Common myeloid progenitor, CD34-positive (primary cell): ENCODE results near the gene NACC1.

Source experiments
- CTCF ChIA-PET: fragments of 350-600 bp; sonication (Branson Sonifier 250); formaldehyde crosslinking; loops from one replicate; lab custom pipeline; 2021; ENCODE audit warnings: antibody characterized with exemption; lab: Charles Lee
- POLR2A ChIA-PET: fragments of 350-600 bp; sonication (Branson Sonifier 250); formaldehyde crosslinking; loops from one replicate; lab custom pipeline; 2021; ENCODE audit warnings: antibody characterized with exemption; lab: Charles Lee
- DNase-seq, 3 donors: peaks; one replicate each; pipeline versions ENCODE4 v3.0.0 to v3.0.0-alpha.2; 2013
- H3K27ac ChIP-seq, 2 experiments: 1 replicate in 1 of 2; 2 replicates in 1 of 2; pipeline ENCODE4 v1.7.0; 2013; ENCODE audit warnings: inconsistent platforms in 2 of 2, low read length in 2 of 2, mild to moderate bottlenecking in 2 of 2, low read depth in 1 of 2, moderate library complexity in 1 of 2; ENCODE audit not compliant: severe bottlenecking in 2 of 2, insufficient read depth in 1 of 2, poor library complexity in 1 of 2
- H3K27me3 ChIP-seq, 5 experiments: replicated peaks in 2 of 5; 1 replicate in 3 of 5; 2 replicates in 2 of 5; pipeline versions ENCODE4 v1.6.1 to v1.7.0; 2013; ENCODE audit warnings: low read length in 4 of 5, mild to moderate bottlenecking in 2 of 5, moderate library complexity in 2 of 5, inconsistent platforms in 1 of 5; ENCODE audit not compliant: insufficient read depth in 5 of 5, control insufficient read depth in 4 of 5
- H3K36me3 ChIP-seq, 4 experiments: 1 replicate in 2 of 4; 2 replicates in 2 of 4; pipeline versions ENCODE4 v1.6.1 to v1.7.0; 2013; ENCODE audit warnings: low read length in 3 of 4, control low read depth in 1 of 4, mild to moderate bottlenecking in 1 of 4; ENCODE audit not compliant: control insufficient read depth in 4 of 4, insufficient read depth in 4 of 4
- H3K4me1 ChIP-seq, 4 experiments: 1 replicate in 3 of 4; 2 replicates in 1 of 4; pipeline versions ENCODE4 v1.6.1 to v1.7.1; 2013; ENCODE audit warnings: low read length in 3 of 4, mild to moderate bottlenecking in 3 of 4, control low read depth in 1 of 4, inconsistent platforms in 1 of 4, moderate library complexity in 1 of 4; ENCODE audit not compliant: control insufficient read depth in 4 of 4, insufficient read depth in 4 of 4; ENCODE audit errors: control extremely low read depth in 1 of 4
- H3K4me3 ChIP-seq, 7 experiments: 1 replicate in 4 of 7; 2 replicates in 3 of 7; pipeline versions ENCODE4 v1.5.1 to v1.7.0; 2013; ENCODE audit warnings: mild to moderate bottlenecking in 7 of 7, low read length in 6 of 7, moderate library complexity in 6 of 7, inconsistent platforms in 2 of 7, low read depth in 2 of 7, control low read depth in 1 of 7; ENCODE audit not compliant: insufficient read depth in 4 of 7, control insufficient read depth in 1 of 7; ENCODE audit errors: extremely low read depth in 1 of 7
- H3K9me3 ChIP-seq, 5 experiments: 1 replicate in 4 of 5; 2 replicates in 1 of 5; pipeline versions ENCODE4 v1.6.1 to v1.7.1; 2013; ENCODE audit warnings: low read length in 4 of 5, mild to moderate bottlenecking in 2 of 5, inconsistent platforms in 1 of 5, low read depth in 1 of 5, moderate library complexity in 1 of 5; ENCODE audit not compliant: control insufficient read depth in 4 of 5, insufficient read depth in 2 of 5; ENCODE audit errors: control extremely low read depth in 1 of 5
- WGBS: methylation state at CpG from one replicate; pipeline ENCODE4 v1.1.5; 2013; ENCODE audit not compliant: insufficient coverage; 5-methylcytosine and 5-hydroxymethylcytosine counted together

Gene NACC1

DNA sequence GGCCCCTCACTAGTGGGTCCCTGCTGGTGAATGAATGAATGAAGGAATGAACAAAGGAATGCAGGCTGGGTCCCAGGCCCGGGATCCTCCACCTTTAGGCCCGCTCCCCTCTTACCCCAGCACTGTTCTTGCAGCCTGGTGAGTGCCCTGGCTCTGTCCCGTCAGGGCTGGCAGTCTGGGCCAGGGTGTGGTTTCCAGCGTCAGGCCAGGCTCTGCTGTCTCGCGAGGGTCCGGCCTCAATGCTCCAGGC is 15.7 kb upstream of the NACC1 start:
- no peak for DNase-seq
- POLR2A ChIA-PET = interaction anchor here (0.8 to 9.5 kb wide), 4 partner anchors 16 to 165 kb away, joined by 3 to 156 read pairs (median 3); partner anchors contain the start of genes CALR, IER2, NACC1 and STX10
- Histone ChIP-seq H3K36me3 (peaks cover 0 to 32% (median 11%) of the 10 kb centered on the region in 4 experiments), H3K9me3 (no peaks in the 10 kb centered on the region), H3K27me3 (no peaks in the 10 kb centered on the region), H3K4me1 (peaks cover 3 to 73% (median 59%) of the 10 kb centered on the region in 4 experiments), H3K27ac (peak overlapping the region; percentile 80 to 95), H3K4me3 (peak overlapping the region; percentile 79 to 100 (median 94))
- CTCF ChIA-PET = interaction anchor here (1.5 to 1.6 kb wide), 2 partner anchors 53 to 89 kb away, joined by 3 to 6 read pairs; no protein-coding TSS in a partner anchor
- WGBS = 0% methylated on average over 7 of the region's 7 CpGs

DNA sequence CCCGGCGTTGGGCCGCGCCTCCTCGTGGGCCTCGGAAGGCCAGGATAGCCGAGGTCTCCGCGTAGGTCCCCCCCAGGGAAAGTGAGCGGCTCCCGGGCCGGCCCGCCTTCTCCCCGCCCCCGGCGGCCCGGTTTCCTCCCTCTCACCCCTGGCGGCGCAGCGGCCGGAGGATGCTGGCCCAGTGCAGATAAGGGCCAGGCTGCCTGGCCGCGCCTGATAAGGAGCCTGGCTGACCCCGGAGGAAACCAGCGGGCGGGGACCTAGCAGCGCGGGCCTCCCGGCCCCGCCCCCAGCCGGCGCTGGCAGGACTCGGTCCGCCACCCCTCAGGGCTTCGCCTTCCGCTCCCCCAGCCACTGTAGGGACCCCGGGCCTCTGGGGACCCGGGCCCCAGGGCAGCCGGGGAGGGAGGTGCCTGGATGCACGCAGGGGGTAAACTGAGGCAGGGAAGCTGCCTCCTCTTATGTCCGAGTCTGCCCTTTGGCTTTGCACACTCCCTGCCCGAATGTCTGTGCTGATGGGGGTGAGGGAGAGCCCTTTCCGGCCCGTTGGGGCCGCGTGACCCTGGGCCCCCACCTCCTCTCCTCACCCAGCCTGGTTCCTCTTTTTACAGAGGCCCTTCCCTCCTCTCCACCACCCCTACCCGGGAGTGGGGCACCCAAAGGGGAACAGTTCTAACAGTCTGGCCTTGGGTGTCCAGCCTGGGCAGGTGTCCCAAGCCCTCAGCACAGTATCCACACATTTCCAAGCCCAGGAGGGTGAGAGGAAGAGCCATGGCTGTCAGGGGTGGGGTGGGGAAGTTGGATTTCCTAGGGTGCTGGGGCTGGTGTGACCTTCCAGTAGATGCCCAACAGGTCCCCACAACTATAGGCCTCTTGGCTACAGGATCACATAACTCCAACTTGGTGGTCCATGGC is 15.1 kb upstream of the NACC1 start, which contains the start of gene LYL1:
LYL1 (minus strand) TSS at position 193 of the 915 bp plus-strand sequence. CDS start 1,687 bp downstream, outside the sequence.
- no peaks in the 10 kb centered on the region for H3K9me3 ChIP-seq
- H3K4me3 ChIP-seq = peak within 1 kb of the TSS; percentile 79 to 100 (median 94)
- ChIA-PET POLR2A (interaction anchor here (0.8 to 9.5 kb wide), 7 partner anchors 15 to 165 kb away, joined by 3 to 156 read pairs (median 4); partner anchors contain the start of genes CALR, IER2, NACC1 and STX10), CTCF (interaction anchor here (1.3 to 4.2 kb wide), 3 partner anchors 13 to 89 kb away, joined by 3 to 25 read pairs (median 3); partner anchors contain the start of genes IER2, NACC1, STX10 and TRMT1)
- whole genome bisulfite sequencing = 0% methylated on average over 35 of the region's 47 CpGs
- peak; percentile 97 to 98 (median 98) for DNase-seq
- H3K4me1 ChIP-seq = peaks cover 3 to 73% (median 58%) of the 10 kb centered on the region in 4 experiments
- H3K27me3 ChIP-seq = no peaks in the 10 kb centered on the region
- H3K36me3 ChIP-seq = peaks cover 0 to 37% (median 13%) of the 10 kb centered on the region in 4 experiments
- H3K27ac ChIP-seq = peak within 1 kb of the TSS; percentile 90 to 95

DNA sequence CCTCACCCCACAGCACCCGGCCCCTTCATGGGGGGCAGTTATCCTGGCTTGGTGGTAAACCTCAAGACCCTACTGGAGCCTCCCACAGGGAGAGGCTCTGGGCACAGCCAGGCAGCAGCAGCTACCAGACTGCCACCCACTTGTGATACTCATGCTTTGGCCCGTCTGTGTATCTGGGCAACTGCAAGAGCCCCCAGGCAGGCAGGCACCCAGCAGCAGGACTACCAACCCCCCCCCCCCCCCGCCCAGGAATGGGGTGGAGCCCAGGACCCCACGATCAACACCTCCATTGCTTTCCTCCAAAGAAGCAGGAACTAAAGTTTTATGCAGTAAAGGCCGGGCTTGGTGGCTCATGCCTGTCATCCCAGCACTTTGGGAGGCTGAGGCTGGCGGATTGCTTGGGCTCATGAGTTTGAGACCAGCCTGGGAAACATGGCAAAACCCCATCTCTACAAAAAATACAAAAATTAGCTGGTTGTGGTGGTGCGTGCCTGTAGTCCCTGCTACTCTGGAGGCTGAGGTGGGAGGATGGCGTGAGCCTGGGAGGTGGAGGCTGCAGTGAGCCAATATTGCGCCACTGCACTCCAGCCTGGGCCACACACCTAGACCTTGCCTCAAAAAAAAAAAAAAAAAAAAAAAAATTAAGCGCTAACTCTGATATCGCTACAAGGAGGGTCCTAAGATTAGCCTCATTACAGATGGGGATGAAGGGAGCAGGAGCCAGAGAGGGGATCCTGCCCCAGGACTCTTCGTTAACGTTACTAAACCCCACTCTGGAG is 14.3 kb upstream of the NACC1 start:
- Histone ChIP-seq H3K27me3 (no peaks in the 10 kb centered on the region), H3K27ac (peak overlapping the region; percentile 90 to 95), H3K36me3 (peaks cover 0 to 36% (median 13%) of the 10 kb centered on the region in 4 experiments), H3K9me3 (no peaks in the 10 kb centered on the region), H3K4me3 (peak overlapping the region in 6 of 7 experiments; percentile 51 to 100 (median 96)), H3K4me1 (peaks cover 3 to 68% (median 57%) of the 10 kb centered on the region in 4 experiments)
- peak in 2 of 3 donors; percentile 55 to 76 for DNase-seq
- 4% methylated on average over 5 of the region's 13 CpGs for WGBS
- ChIA-PET POLR2A (interaction anchor here (0.7 to 9.5 kb wide), 10 partner anchors 8 to 166 kb away, joined by 3 to 156 read pairs (median 4); partner anchors contain the start of genes CALR, IER2, NACC1 and STX10), CTCF (interaction anchor here (1.1 to 4.2 kb wide), 8 partner anchors 8 to 66 kb away, joined by 3 to 25 read pairs (median 4); partner anchors contain the start of genes IER2, NACC1, STX10 and TRMT1)

DNA sequence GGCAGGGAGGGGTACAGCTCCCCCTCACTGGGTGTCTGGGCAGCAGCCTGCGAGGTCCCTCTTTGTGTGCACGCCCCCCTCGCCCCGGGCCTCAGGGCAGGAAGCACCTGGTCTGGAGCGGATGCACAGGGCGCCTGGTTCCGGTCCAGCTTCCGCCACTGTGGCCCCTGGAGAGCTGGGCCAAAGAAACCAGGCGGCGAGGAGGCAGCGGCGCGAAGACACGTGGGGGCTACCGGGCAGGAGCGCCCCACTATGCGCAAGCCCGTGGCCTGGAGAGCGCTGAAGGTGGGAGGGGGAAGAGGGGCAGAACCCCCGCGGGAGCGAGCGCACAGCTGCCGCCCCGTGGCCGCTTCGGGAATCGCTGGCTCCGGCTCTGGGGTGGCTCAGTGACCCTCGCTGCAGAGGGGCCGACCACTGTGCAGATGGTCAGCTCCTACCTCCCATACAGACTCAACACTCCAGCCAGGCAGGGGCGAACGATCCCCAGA is 13.7 kb upstream of the NACC1 start:
- peak overlapping the region; percentile 90 to 95 for H3K27ac ChIP-seq
- CTCF ChIA-PET = interaction anchor here (1.0 to 4.2 kb wide), 10 partner anchors 9 to 65 kb away, joined by 3 to 25 read pairs (median 4); partner anchors contain the start of genes IER2, NACC1, STX10 and TRMT1
- 0% methylated on average over 21 of the region's 33 CpGs for WGBS
- H3K4me3 ChIP-seq = peak overlapping the region in 6 of 7 experiments; percentile 1 to 100 (median 78)
- no peaks in the 10 kb centered on the region for H3K27me3 ChIP-seq
- H3K4me1 ChIP-seq = peaks cover 3 to 62% (median 52%) of the 10 kb centered on the region in 4 experiments
- DNase-seq = peak; percentile 98 to 100 (median 99)
- peaks cover under 1 to 37% (median 14%) of the 10 kb centered on the region in 4 experiments for H3K36me3 ChIP-seq
- H3K9me3 ChIP-seq = no peaks in the 10 kb centered on the region
- POLR2A ChIA-PET = interaction anchor here (0.7 to 9.5 kb wide), 10 partner anchors 8 to 167 kb away, joined by 3 to 156 read pairs (median 4); partner anchors contain the start of genes CALR, IER2, NACC1 and STX10

DNA sequence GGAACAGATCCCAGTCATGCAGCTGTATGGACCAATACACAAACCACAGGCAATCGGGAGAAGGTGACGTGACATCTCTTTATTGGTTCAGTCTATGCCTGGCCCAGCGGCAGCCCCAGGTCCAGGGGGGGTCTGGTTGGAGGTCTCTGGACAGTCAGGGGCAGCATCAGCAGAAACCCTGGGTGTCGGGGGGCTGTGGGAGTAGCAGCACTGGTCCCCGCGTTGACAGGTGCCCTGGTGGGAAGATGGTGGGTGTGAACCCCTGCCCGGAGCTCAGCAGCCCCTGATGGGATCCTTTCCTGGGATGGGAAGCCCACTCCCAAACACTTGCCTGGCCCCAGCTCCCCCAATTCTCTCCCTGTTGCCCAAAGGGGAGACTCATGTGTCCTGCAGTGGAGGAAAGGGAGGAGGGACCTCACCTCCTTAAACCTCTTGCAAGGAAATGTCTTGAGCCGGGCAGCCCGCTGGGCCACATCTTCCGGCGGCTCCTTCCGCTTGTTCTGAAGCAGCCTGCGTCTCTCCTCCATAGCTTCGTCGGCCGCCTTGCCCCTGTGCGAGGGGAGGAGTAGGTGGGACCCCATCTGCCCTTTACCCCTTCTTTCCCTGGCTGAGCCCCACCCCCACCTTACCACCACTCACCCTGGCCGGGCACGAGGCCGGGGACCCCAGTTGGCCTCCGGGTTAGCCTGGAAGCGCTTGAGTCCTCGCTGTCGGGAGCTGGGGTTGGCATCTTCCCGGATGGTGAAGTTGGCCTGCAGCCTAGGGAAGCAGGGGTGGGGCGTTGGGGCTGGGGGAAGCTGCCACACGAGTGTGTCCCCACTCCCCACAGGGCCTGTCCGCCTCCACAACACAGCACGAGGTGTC is 13.0 kb upstream of the NACC1 start:
- Histone ChIP-seq H3K9me3 (no peaks in the 10 kb centered on the region), H3K27me3 (no peaks in the 10 kb centered on the region), H3K4me1 (peaks cover 0 to 55% (median 46%) of the 10 kb centered on the region in 4 experiments), H3K27ac (peak overlapping the region; percentile 56 to 95), H3K4me3 (peak overlapping the region in 6 of 7 experiments; percentile 1 to 98 (median 66)), H3K36me3 (peaks cover 3 to 37% (median 16%) of the 10 kb centered on the region in 4 experiments)
- DNase-seq = peak in 2 of 3 donors; percentile 70 to 75
- CTCF ChIA-PET = interaction anchor here (0.8 to 4.2 kb wide), 13 partner anchors 8 to 127 kb away, joined by 3 to 25 read pairs (median 4); partner anchors contain the start of genes IER2, NACC1, STX10 and TRMT1
- WGBS = 7% methylated on average over 11 of the region's 29 CpGs
- POLR2A ChIA-PET = interaction anchor here (0.6 to 9.5 kb wide), 8 partner anchors 8 to 730 kb away, joined by 3 to 156 read pairs (median 6); partner anchors contain the start of genes CALR, IER2, NACC1 and STX10
